Activated CD4-positive, alpha-beta memory T cell treated with anti-CD3 and anti-CD28 coated beads for 36 hours (primary cell): ENCODE results near the gene MYBBP1A. TPM values are rescaled to one million over a fixed set of nuclear protein-coding genes. Genes with fewer than 3 reads are reported as not detected.

ENCODE experiments used
- CTCF ChIA-PET: fragments of 350-600 bp; sonication (Branson Sonifier 250); formaldehyde crosslinking; loops from one replicate; lab custom pipeline; 2021; ENCODE audit warnings: antibody characterized with exemption, inconsistent platforms; lab: Charles Lee
- POLR2A ChIA-PET: fragments of 350-600 bp; sonication (Branson Sonifier 250); formaldehyde crosslinking; loops from one replicate; lab custom pipeline; 2021; ENCODE audit warnings: antibody characterized with exemption; lab: Charles Lee
- DNase-seq: peaks from one replicate; pipeline ENCODE4 v3.0.0-alpha.2; 2020
- H3K27ac Mint-ChIP-seq: one replicate; pipeline ENCODE4 v1.8.0; 2021; ENCODE audit warnings: mixed read lengths
- H3K27me3 Mint-ChIP-seq: one replicate; pipeline ENCODE4 v1.8.0; 2021; ENCODE audit warnings: mixed read lengths
- H3K36me3 Mint-ChIP-seq: one replicate; pipeline ENCODE4 v1.8.0; 2021; ENCODE audit warnings: mixed read lengths
- H3K4me1 Mint-ChIP-seq: one replicate; pipeline ENCODE4 v1.8.0; 2021; ENCODE audit warnings: low read depth, mixed read lengths
- H3K4me3 Mint-ChIP-seq: one replicate; pipeline ENCODE4 v1.8.0; 2021; ENCODE audit warnings: mild to moderate bottlenecking, mixed read lengths
- H3K9me3 Mint-ChIP-seq: one replicate; pipeline ENCODE4 v1.8.0; 2021; ENCODE audit warnings: mixed read lengths
- intact Hi-C: fragments of 100-400 bp; cut with micrococcal nuclease; formaldehyde crosslinking; loops from one replicate; pipeline ENCODE4 v1.15.1; 2023
- total RNA-seq, 2 experiments: library from RNA; stranded (reverse); gene quantifications; one replicate each; pipeline ENCODE4 v1.2.3, GENCODE V29; 2021

The MYBBP1A gene
- total RNA-seq, 2 experiments from 2014 or later, result 66.6 to 70.8 TPM

GRCh38 chr17:4555873-4556759 is 932 bp upstream of the MYBBP1A start:
- H3K36me3 Mint-ChIP-seq, result peaks cover 23% of the 10 kb centered on the region
- peak overlapping the region; percentile 93 for H3K27ac Mint-ChIP-seq
- peak overlapping the region; percentile 95 for H3K4me3 Mint-ChIP-seq
- POLR2A ChIA-PET, result interaction anchor here (1.3 to 1.4 kb wide), 2 partner anchors 7 to 18 kb away, joined by 4 to 7 read pairs; no protein-coding TSS in a partner anchor
- H3K27me3 Mint-ChIP-seq, result no peaks in the 10 kb centered on the region
- intact Hi-C loops, result loop anchor here (1.0 kb wide), 1 partner anchor 7 kb away; no protein-coding TSS in a partner anchor
- DNase-seq, result no peak
- CTCF ChIA-PET, result interaction anchor here (0.6 to 7.2 kb wide), 5 partner anchors 7 to 233 kb away, joined by 3 to 54 read pairs (median 3); partner anchors contain the start of gene GLTPD2
- peaks cover 27% of the 10 kb centered on the region for H3K4me1 Mint-ChIP-seq
- H3K9me3 Mint-ChIP-seq, result no peaks in the 10 kb centered on the region

GRCh38 chr17:4554441-4554996 is 665 bp downstream of the MYBBP1A start:
- Mint-ChIP-seq H3K36me3 (peaks cover 33% of the 10 kb centered on the region), H3K27me3 (no peaks in the 10 kb centered on the region), H3K9me3 (no peaks in the 10 kb centered on the region), H3K4me1 (peaks cover 26% of the 10 kb centered on the region), H3K4me3 (peak overlapping the region; percentile 95), H3K27ac (peak overlapping the region; percentile 93)
- POLR2A ChIA-PET, result interaction anchor here (1.3 to 1.8 kb wide), 3 partner anchors 9 to 189 kb away, joined by 4 to 7 read pairs (median 4); partner anchors contain the start of gene UBE2G1
- DNase-seq, result peak; percentile 19
- intact Hi-C loops, result no loop called here
- CTCF ChIA-PET, result interaction anchor here (1.3 to 7.2 kb wide), 2 partner anchors 12 to 55 kb away, joined by 3 to 54 read pairs; no protein-coding TSS in a partner anchor

- H3K36me3 Mint-ChIP-seq, result peaks cover 35% of the 10 kb centered on the region
- peaks cover 26% of the 10 kb centered on the region for H3K4me1 Mint-ChIP-seq
- DNase-seq, result no peak
- CTCF ChIA-PET, result interaction anchor here (1.0 to 7.2 kb wide), 2 partner anchors 13 to 133 kb away, joined by 4 to 54 read pairs; no protein-coding TSS in a partner anchor
- POLR2A ChIA-PET, result interaction anchor here (1.0 to 1.8 kb wide), 2 partner anchors 178 to 188 kb away, joined by 3 to 4 read pairs; partner anchors contain the start of gene UBE2G1
- H3K4me3 Mint-ChIP-seq, result peak overlapping the region; percentile 95
- intact Hi-C loops, result no loop called here
- H3K9me3 Mint-ChIP-seq, result no peaks in the 10 kb centered on the region
- no peak overlapping the region for H3K27ac Mint-ChIP-seq
- no peaks in the 10 kb centered on the region for H3K27me3 Mint-ChIP-seq
Measured at GRCh38 chr17:4553669-4554068, 1.5 kb downstream of the MYBBP1A start.

GRCh38 chr17:4551796-4552525 is 3.2 kb downstream of the MYBBP1A start:
- DNase-seq, result no peak
- Mint-ChIP-seq H3K4me3 (no peak overlapping the region), H3K27ac (no peak overlapping the region), H3K27me3 (no peaks in the 10 kb centered on the region), H3K9me3 (no peaks in the 10 kb centered on the region), H3K36me3 (peaks cover 39% of the 10 kb centered on the region), H3K4me1 (peaks cover 26% of the 10 kb centered on the region)
- ChIA-PET CTCF (interaction anchor here (7.2 kb wide), 1 partner anchor 14 kb away, joined by 54 read pairs; no protein-coding TSS in a partner anchor), POLR2A (no interaction called here)
- intact Hi-C loops, result no loop called here

- CTCF ChIA-PET, result interaction anchor here (7.2 kb wide), 1 partner anchor 15 kb away, joined by 54 read pairs; no protein-coding TSS in a partner anchor
- intact Hi-C loops, result no loop called here
- POLR2A ChIA-PET, result no interaction called here
Measured at GRCh38 chr17:4551141-4551540, 4.0 kb downstream of the MYBBP1A start.

GRCh38 chr17:4550534-4551039 is 4.6 kb downstream of the MYBBP1A start:
- intact Hi-C loops, result no loop called here

More at GRCh38 chr17:4551141-4551540, 4.0 kb downstream of the MYBBP1A start:
- Mint-ChIP-seq H3K27ac (no peak overlapping the region), H3K9me3 (no peaks in the 10 kb centered on the region), H3K4me3 (no peak overlapping the region), H3K4me1 (peaks cover 25% of the 10 kb centered on the region), H3K36me3 (peaks cover 45% of the 10 kb centered on the region), H3K27me3 (no peaks in the 10 kb centered on the region)
- peak; percentile 36 for DNase-seq

GRCh38 chr17:4549781-4550533 is 5.2 kb downstream of the MYBBP1A start:
- POLR2A ChIA-PET, result interaction anchor here (0.8 to 1.4 kb wide), 2 partner anchors 12 to 51 kb away, joined by 3 read pairs; partner anchors contain the start of gene SPNS2

More at GRCh38 chr17:4550534-4551039, 4.6 kb downstream of the MYBBP1A start:
- Mint-ChIP-seq H3K27me3 (no peaks in the 10 kb centered on the region), H3K4me1 (peaks cover 19% of the 10 kb centered on the region), H3K36me3 (peaks cover 45% of the 10 kb centered on the region), H3K9me3 (no peaks in the 10 kb centered on the region), H3K27ac (no peak overlapping the region), H3K4me3 (no peak overlapping the region)
- DNase-seq, result no peak
- ChIA-PET POLR2A (interaction anchor here (0.8 kb wide), 1 partner anchor 52 kb away, joined by 3 read pairs; the partner anchor contains the start of gene SPNS2), CTCF (interaction anchor here (2.2 to 7.2 kb wide), 2 partner anchors 16 kb away, joined by 7 to 54 read pairs; no protein-coding TSS in a partner anchor)

GRCh38 chr17:4548721-4549531 is 6.3 kb downstream of the MYBBP1A start:
- Mint-ChIP-seq H3K27ac (no peak overlapping the region), H3K27me3 (no peaks in the 10 kb centered on the region), H3K36me3 (peaks cover 39% of the 10 kb centered on the region), H3K9me3 (no peaks in the 10 kb centered on the region), H3K4me1 (peaks cover 10% of the 10 kb centered on the region), H3K4me3 (no peak overlapping the region)
- ChIA-PET CTCF (interaction anchor here (0.6 to 2.2 kb wide), 3 partner anchors 18 to 128 kb away, joined by 3 to 7 read pairs (median 3); no protein-coding TSS in a partner anchor), POLR2A (interaction anchor here (1.4 kb wide), 1 partner anchor 11 kb away, joined by 3 read pairs; no protein-coding TSS in a partner anchor)
- intact Hi-C loops, result no loop called here
- DNase-seq, result no peak

More at GRCh38 chr17:4549781-4550533, 5.2 kb downstream of the MYBBP1A start:
- peaks cover 42% of the 10 kb centered on the region for H3K36me3 Mint-ChIP-seq
- H3K9me3 Mint-ChIP-seq, result no peaks in the 10 kb centered on the region
- H3K27ac Mint-ChIP-seq, result no peak overlapping the region
- CTCF ChIA-PET, result interaction anchor here (0.9 to 2.2 kb wide), 2 partner anchors 17 to 129 kb away, joined by 3 to 7 read pairs; no protein-coding TSS in a partner anchor
- intact Hi-C loops, result no loop called here
- H3K27me3 Mint-ChIP-seq, result no peaks in the 10 kb centered on the region
- no peak overlapping the region for H3K4me3 Mint-ChIP-seq
- H3K4me1 Mint-ChIP-seq, result peaks cover 18% of the 10 kb centered on the region
- no peak for DNase-seq

- Mint-ChIP-seq H3K4me1 (peaks cover 6% of the 10 kb centered on the region), H3K27me3 (no peaks in the 10 kb centered on the region), H3K27ac (no peak overlapping the region), H3K4me3 (no peak overlapping the region), H3K9me3 (no peaks in the 10 kb centered on the region), H3K36me3 (peaks cover 38% of the 10 kb centered on the region)
- intact Hi-C loops, result no loop called here
- POLR2A ChIA-PET, result no interaction called here
- CTCF ChIA-PET, result interaction anchor here (2.2 to 2.6 kb wide), 2 partner anchors 19 kb away, joined by 7 to 9 read pairs; no protein-coding TSS in a partner anchor
- no peak for DNase-seq
Measured at GRCh38 chr17:4548061-4548461, 7.1 kb downstream of the MYBBP1A start.
